Stomach smooth muscle (tissue), 2 donors: ENCODE measurements around the gene OLFML3.

ENCODE experiments used
- H3K27ac ChIP-seq: one replicate; pipeline ENCODE4 v1.7.0; 2013; ENCODE audit warnings: mild to moderate bottlenecking, low read length, inconsistent platforms
- H3K27me3 ChIP-seq, 2 donors: one replicate each; pipeline ENCODE4 v1.7.0; 2013; ENCODE audit warnings: low read length in 2 of 2; ENCODE audit not compliant: insufficient read depth in 2 of 2, control insufficient read depth in 1 of 2
- H3K36me3 ChIP-seq, 2 donors: one replicate each; pipeline ENCODE4 v1.7.0; 2013; ENCODE audit warnings: low read length in 2 of 2; ENCODE audit not compliant: control insufficient read depth in 2 of 2, insufficient read depth in 2 of 2
- H3K4me1 ChIP-seq: one replicate; pipeline ENCODE4 v1.7.0; 2013; ENCODE audit warnings: low read length; ENCODE audit not compliant: control insufficient read depth, insufficient read depth
- H3K4me3 ChIP-seq, 2 donors: one replicate each; pipeline ENCODE4 v1.7.0; 2013; ENCODE audit warnings: low read length in 2 of 2
- H3K9ac ChIP-seq, 2 donors: one replicate each; pipeline ENCODE4 v1.7.0; 2013; ENCODE audit warnings: low read length in 2 of 2, mild to moderate bottlenecking in 1 of 2
- H3K9me3 ChIP-seq, 2 donors: one replicate each; pipeline ENCODE4 v1.7.0; 2013; ENCODE audit warnings: low read length in 2 of 2; ENCODE audit not compliant: control insufficient read depth in 2 of 2
- donor health status: healthy.
- donor health status: Pancreatic carcinoma.

Gene OLFML3

DNA sequence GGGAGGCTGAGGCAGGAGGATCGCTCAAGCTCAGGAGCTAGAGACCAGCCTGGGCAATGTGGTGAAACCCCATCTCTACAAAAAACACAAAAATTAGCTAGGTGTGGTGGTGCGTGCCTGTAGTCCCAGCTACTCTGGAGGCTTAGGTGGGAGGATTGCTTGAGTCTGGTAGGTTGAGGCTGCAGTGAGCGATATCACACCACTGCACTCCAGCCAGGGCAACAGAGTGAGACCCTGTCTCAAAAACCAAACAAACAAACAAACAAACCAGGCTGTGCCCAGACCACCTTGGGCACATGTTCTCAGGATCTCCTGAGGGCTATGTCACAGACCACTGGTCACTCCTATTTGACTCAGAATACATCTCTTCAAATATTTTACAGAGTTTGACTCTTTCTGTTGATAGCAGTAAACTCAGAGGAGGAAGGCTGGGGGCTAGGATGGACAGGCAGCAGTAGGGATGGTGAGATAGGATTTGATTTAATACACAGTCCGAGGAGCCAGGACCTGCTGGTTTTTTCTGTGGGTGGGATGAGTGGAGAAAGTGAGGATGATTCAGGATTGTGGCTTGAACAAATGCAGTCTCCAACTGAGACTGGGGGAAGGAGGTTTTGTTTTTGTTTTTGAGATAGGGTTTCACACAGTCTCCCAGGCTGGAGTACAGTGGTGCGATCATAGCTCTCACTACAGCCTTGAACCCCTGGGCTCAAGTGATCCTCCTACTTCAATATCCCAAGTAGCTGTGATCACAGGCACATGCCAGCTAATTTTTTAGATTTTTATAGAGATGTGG lies 46.5 kb downstream of the OLFML3 start:
- Histone ChIP-seq H3K4me1 (no peaks in the 10 kb centered on the region), H3K4me3 (no peak overlapping the region), H3K27me3 (no peaks in the 10 kb centered on the region), H3K36me3 (no peaks in the 10 kb centered on the region), H3K27ac (no peak overlapping the region), H3K9me3 (no peaks in the 10 kb centered on the region), H3K9ac (no peak overlapping the region)

DNA sequence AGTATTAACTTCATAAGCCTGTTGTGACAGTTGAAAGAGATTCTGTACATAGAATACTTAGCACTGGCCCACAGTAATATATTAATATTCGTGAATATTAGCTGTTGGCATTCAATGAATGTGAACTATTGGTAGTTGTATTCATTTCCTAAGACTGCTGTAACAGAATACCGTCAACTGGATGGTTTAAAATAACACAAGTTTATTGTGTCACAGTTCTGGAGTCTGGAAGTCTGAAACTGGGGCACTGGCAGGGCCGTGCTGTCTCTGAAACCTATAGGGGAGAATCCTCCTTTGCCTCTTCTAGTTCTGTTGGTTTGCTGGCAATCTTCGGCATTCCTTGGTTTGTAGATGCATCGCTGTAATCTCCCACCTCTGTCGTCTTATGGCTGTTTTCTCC lies 47.5 kb downstream of the OLFML3 start:
- no peak overlapping the region for H3K27ac ChIP-seq
- H3K4me1 ChIP-seq, result no peaks in the 10 kb centered on the region
- H3K4me3 ChIP-seq, result no peak overlapping the region
- no peak overlapping the region for H3K9ac ChIP-seq
- H3K36me3 ChIP-seq, result no peaks in the 10 kb centered on the region
- H3K27me3 ChIP-seq, result no peaks in the 10 kb centered on the region
- no peaks in the 10 kb centered on the region for H3K9me3 ChIP-seq
